Right lung (tissue), 5 donors: ENCODE results near the gene ZEB1. TPM values are rescaled to one million over a fixed set of nuclear protein-coding genes. Genes with fewer than 3 reads are reported as not detected.
"Not testable (repeated sequence)": the region's sequence is repeated elsewhere in the genome, so short reads cannot be mapped to it uniquely, and the experiment has no call there.

Source experiments
- DNase-seq, 2 donors: peaks; one replicate each; pipeline ENCODE4 v3.0.0-alpha.2; 2013
- polyA plus RNA-seq, 5 donors: library from polyadenylated mRNA; unstranded; fragments of 120-200 nt; gene quantifications; one replicate each; pipeline versions ENCODE4 v1.2.1 to v1.2.3, GENCODE V29; 2013; ENCODE audit warnings: inconsistent platforms in 1 of 5, low replicate concordance in 1 of 5; ENCODE audit not compliant: insufficient read length in 5 of 5, insufficient read depth in 1 of 5

Gene ZEB1
- polyA plus RNA-seq, 5 donors: 21.8 to 39.5 (median 34.9) TPM

DNA sequence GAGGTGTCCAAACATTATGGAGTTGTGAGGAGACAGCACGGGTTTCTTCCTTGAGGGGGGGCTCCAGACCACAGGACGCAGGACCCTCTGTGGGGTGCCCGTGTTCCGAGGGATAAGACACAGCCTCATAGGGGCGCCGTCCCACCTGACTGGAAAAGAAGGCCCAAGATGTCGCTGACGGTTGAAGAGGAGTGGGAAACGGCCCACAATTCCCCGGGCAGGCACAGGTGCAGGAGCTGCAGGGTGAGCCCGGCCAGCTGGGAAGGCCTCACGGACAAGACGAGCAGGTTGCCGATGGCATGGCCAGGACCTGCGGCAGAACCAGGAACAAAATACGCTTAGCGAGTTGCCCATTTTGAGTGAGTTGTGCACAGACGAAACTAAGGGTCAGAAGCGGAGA is 44.7 kb downstream of the ZEB1 start:
- DNase-seq: not testable (repeated sequence)

- not testable (repeated sequence) for DNase-seq
Measured at GRCh38 chr10:31364238-31364637, 45.2 kb downstream of the ZEB1 start.

GRCh38 chr10:31366703-31367102 is 47.7 kb downstream of the ZEB1 start:
- DNase-seq: no peak

GRCh38 chr10:31368724-31369123 is 49.7 kb downstream of the ZEB1 start:
- DNase-seq: no peak

GRCh38 chr10:31372439-31372838 is 53.4 kb downstream of the ZEB1 start:
- DNase-seq: no peak

GRCh38 chr10:31374146-31374696 is 55.2 kb downstream of the ZEB1 start:
- DNase-seq: no peak

DNA sequence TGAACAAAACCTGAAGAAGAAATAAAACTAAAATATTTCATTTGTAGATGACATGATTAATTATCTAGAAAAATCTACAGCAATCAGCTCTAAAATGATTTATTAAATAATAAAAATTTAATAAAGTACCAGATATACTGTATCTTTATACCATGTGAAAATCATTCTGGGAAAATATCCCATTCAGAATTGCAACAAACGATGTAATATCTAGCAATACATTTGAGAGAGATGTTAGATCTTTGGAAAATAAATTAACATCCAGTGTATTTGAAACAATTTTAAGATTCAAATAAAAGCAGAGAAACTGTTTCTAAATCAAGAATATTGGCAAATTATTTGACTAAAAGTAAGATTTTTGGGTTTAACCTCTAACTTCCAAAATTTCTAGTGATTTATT is 62.2 kb downstream of the ZEB1 start:
- no peak for DNase-seq

- DNase-seq: no peak
Measured at GRCh38 chr10:31381766-31382316, 62.8 kb downstream of the ZEB1 start.

- DNase-seq: no peak
Measured at GRCh38 chr10:31383810-31384588, 65.0 kb downstream of the ZEB1 start.

- no peak for DNase-seq
Measured at GRCh38 chr10:31384589-31384949, 65.6 kb downstream of the ZEB1 start.

GRCh38 chr10:31390804-31391203 is 71.8 kb downstream of the ZEB1 start:
- DNase-seq: no peak

- DNase-seq: no peak
Measured at GRCh38 chr10:31393844-31394243, 74.8 kb downstream of the ZEB1 start.

- DNase-seq: no peak
Measured at GRCh38 chr10:31395695-31396094, 76.7 kb downstream of the ZEB1 start.

GRCh38 chr10:31396376-31396775 is 77.4 kb downstream of the ZEB1 start:
- no peak for DNase-seq

DNA sequence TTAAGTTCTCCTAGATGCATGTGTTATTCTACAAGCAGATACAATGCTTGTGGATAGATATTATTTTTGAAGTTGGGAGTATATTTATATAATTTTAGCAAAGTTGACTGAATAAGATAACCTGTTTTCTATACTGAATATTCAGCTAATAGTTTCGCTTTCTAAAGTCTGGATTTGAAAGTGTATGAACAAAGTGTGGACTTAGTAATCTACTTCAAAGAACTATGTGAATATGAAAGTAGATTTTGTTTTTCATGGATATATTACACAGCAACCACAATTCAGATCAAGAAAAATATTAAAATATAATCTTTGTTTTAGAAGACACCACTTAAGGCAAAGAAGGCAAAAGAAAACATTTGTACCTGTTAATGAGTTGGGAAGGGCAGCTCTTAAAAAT is 78.8 kb downstream of the ZEB1 start:
- no peak for DNase-seq

- no peak for DNase-seq
Measured at GRCh38 chr10:31399171-31399570, 80.2 kb downstream of the ZEB1 start.

DNA sequence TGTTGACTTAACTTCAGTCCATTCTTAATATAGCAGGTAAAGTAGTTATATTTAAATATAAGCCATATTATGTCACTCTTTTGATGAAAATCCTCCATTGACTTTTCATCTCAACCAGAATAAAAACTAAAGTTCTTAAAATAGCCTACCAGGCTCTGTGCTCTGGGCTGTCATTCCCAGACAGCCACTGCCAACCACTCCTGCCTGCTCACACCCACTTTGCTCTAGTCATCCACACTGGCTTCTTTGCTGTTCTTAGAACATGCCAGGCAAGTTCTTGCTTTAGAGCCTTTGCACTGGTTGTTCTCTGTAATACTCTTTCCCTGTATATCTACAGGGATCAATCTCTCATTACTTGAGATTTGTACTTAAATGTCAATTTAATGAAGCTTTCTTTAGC is 80.6 kb downstream of the ZEB1 start:
- DNase-seq: no peak

- no peak for DNase-seq
Measured at GRCh38 chr10:31401287-31401686, 82.3 kb downstream of the ZEB1 start.

DNA sequence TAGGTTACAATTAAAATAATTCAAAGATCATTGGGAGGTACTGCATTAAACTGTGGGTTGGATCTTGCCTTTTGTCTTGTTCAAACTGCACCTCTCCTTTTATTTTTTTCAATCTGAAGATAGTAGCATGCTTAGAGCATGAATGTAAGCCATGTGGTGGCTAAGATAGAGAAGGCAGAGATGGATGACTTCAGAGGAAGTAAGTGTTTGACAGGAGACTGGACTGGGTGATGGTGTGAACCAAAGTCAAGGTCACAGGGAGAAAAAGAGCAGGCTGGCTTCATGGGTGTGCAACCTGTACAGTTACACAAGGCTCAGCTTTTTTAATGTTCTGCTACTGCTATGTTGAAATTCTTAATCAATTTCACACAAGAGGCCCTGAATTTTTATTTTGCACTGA is 85.6 kb downstream of the ZEB1 start:
- DNase-seq: no peak

DNA sequence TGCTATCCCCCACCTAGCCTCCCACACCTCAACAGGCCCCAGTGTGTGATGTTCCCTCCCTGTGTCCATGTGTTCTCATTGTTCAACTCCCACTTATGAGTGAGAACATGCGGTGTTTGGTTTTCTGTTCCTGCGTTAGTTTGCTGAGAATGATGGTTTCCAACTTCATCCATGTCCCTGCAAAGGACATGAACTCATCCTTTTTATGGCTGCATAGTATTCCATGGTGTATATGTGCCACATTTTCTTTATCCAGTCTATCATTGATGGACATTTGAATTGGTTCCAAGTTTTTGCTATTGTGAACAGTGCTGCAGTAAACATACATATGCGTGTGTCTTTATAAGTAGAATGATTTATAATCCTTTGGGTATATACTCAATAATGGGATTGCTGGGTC is 86.8 kb downstream of the ZEB1 start:
- DNase-seq: not testable (repeated sequence)

- DNase-seq: not testable (repeated sequence)
Measured at GRCh38 chr10:31412397-31412796, 93.4 kb downstream of the ZEB1 start.

DNA sequence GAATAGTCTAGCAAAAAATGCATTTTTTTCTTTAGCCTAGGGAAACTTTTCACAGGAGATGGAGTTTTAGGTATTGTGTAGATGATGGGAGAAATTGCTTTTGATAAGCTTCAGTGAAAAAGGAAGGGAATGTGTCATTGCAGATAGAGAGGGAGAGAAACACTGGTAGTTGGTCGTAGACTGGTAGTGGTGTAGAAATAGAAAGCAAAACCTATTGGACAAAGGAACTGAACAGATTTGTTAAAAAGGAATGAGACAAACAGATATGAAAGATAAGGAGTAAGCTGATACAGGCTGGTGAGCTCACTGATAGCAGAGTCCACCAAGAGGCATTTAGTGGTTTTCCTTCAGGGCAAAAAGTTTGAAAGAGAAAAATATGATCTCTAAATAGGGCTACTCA is 94.3 kb downstream of the ZEB1 start:
- DNase-seq: no peak

DNA sequence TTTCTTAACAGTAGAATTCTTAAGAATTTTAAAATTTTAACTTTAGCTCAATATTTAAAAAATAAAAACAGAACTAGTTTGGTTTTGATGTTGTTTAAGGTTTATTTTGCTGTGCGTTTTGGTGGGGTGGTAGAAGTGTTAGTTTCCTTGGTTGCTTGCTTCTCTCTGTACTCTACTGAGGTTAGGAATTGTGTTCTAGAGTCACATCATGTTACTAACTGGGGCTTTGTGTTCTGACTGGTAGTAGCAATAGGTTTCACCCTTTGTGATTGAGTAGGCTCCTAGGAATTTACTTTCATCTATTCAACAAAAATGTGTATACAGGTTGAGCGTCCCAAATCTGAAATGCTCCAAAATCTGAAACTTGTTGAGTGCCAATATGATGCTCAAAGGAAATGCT is 99.5 kb downstream of the ZEB1 start:
- DNase-seq: no peak
